Karpas-422 (cell line): ENCODE measurements around the gene NAT14. TPM values are rescaled to one million over a fixed set of nuclear protein-coding genes. Genes with fewer than 3 reads are reported as not detected.
A peak's percentile ranks its signal among the peaks of the same experiment; 100 is the strongest.

Source experiments
- DNase-seq: peaks from one replicate; pipeline ENCODE4 v3.0.0-alpha.2; 2015
- H2AFZ ChIP-seq: fragments of 200-600 bp; sonication (generic); 2 replicates; pipeline ENCODE4 v1.6.1; 2014; ENCODE audit warnings: antibody characterized with exemption, low read length, mixed read lengths
- H3K27ac ChIP-seq: fragments of 200-600 bp; sonication (generic); 2 replicates; pipeline ENCODE4 v1.5.1; 2014; ENCODE audit warnings: mild to moderate bottlenecking, low read length, moderate library complexity
- H3K27me3 ChIP-seq: fragments of 200-600 bp; sonication (generic); 2 replicates; pipeline ENCODE4 v1.6.1; 2014; ENCODE audit warnings: low read length, mixed read lengths
- H3K36me3 ChIP-seq: fragments of 200-600 bp; sonication (generic); 2 replicates; pipeline ENCODE4 v1.6.1; 2014; ENCODE audit warnings: low read length, mixed read lengths; ENCODE audit not compliant: insufficient read depth
- H3K4me1 ChIP-seq: fragments of 200-600 bp; sonication (generic); 2 replicates; pipeline ENCODE4 v1.6.1; 2014; ENCODE audit warnings: mild to moderate bottlenecking, low read length, mixed read lengths
- H3K4me2 ChIP-seq: fragments of 200-600 bp; sonication (generic); 2 replicates; pipeline ENCODE4 v1.6.1; 2014; ENCODE audit warnings: low read length, low read depth, mild to moderate bottlenecking; ENCODE audit not compliant: poor library complexity, severe bottlenecking
- H3K4me3 ChIP-seq: fragments of 200-600 bp; sonication (generic); 2 replicates; pipeline ENCODE4 v1.5.1; 2014; ENCODE audit warnings: mild to moderate bottlenecking, antibody characterized with exemption, low read length, mixed read lengths
- H3K79me2 ChIP-seq: fragments of 200-600 bp; sonication (generic); 2 replicates; pipeline ENCODE4 v1.6.1; 2014; ENCODE audit warnings: mild to moderate bottlenecking, low read length, mixed read lengths
- H3K9ac ChIP-seq: fragments of 200-600 bp; sonication (generic); 2 replicates; pipeline ENCODE4 v1.6.0; 2014; ENCODE audit warnings: low read length
- H3K9me2 ChIP-seq: fragments of 200-600 bp; sonication (generic), shearing (Covaris generic); replicated peaks from 2 replicates; pipeline ENCODE4 v1.6.0; 2014; ENCODE audit warnings: mild to moderate bottlenecking, low read length, moderate library complexity; ENCODE audit not compliant: insufficient read depth
- H3K9me3 ChIP-seq: fragments of 300-700, 200-600 bp; sonication (generic); 2 replicates; pipeline ENCODE4 v1.6.1; 2014; ENCODE audit warnings: low read length, mixed read lengths
- H4K20me1 ChIP-seq: fragments of 200-600 bp; sonication (generic); 2 replicates; pipeline ENCODE4 v1.6.1; 2014; ENCODE audit warnings: mild to moderate bottlenecking, antibody characterized with exemption, low read length, low read depth; ENCODE audit not compliant: insufficient read depth
- total RNA-seq: library from RNA; depleted of rRNA; stranded (reverse); fragments of >200 nt; shearing (Covaris generic); gene quantifications from 2 replicates; pipeline ENCODE4 v1.2.3, GENCODE V29; 2014; ENCODE audit warnings: low replicate concordance

Gene NAT14
- total RNA-seq, 1 experiment from 2014 or later: 29.7 TPM

DNA sequence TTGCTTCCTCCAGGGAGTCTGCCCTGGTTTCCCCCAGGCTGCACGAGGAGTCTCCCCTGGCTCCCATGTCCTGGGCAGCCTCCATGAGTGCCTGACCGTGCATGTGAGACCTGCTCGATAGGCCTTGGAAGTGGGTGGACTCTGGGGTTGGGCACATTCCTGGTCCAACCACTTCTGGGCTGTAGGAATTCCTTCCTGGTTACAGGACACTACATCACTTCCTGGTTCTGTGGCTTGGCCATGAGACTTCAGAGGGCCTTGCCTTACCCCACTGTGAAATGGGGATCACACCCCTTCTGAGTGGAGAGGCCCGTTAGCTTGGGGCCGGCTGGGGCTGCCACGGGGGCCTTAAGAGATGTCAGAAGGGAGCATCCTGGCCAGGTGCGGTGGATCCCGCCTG, 12.5 kb upstream of the NAT14 start:
- H2AFZ ChIP-seq: no peak overlapping the region
- H3K4me1 ChIP-seq: peaks cover 11% of the 10 kb centered on the region
- no peak for DNase-seq
- H3K9me2 ChIP-seq: no peaks in the 10 kb centered on the region
- no peaks in the 10 kb centered on the region for H3K36me3 ChIP-seq
- no peak overlapping the region for H3K9ac ChIP-seq
- H3K27ac ChIP-seq: no peak overlapping the region
- H4K20me1 ChIP-seq: no peaks in the 10 kb centered on the region
- no peaks in the 10 kb centered on the region for H3K79me2 ChIP-seq
- H3K4me3 ChIP-seq: no peak overlapping the region
- H3K9me3 ChIP-seq: no peaks in the 10 kb centered on the region
- no peak overlapping the region for H3K4me2 ChIP-seq
- H3K27me3 ChIP-seq: no peaks in the 10 kb centered on the region

- DNase-seq: no peak
- peaks cover 17% of the 10 kb centered on the region for H3K4me1 ChIP-seq
- H4K20me1 ChIP-seq: no peaks in the 10 kb centered on the region
Observed at GRCh38 chr19:55473225-55474012, 11.6 kb upstream of the NAT14 start.

GRCh38 chr19:55474269-55475265, 10.4 kb upstream of the NAT14 start:
- Histone ChIP-seq H3K79me2 (peaks cover 21% of the 10 kb centered on the region), H3K27me3 (no peaks in the 10 kb centered on the region), H4K20me1 (no peaks in the 10 kb centered on the region), H3K27ac (no peak overlapping the region), H3K4me2 (no peak overlapping the region), H2AFZ (no peak overlapping the region; the same call in 1 of the 2 replicates), H3K4me3 (no peak overlapping the region), H3K4me1 (peaks cover 26% of the 10 kb centered on the region), H3K9me2 (no peaks in the 10 kb centered on the region), H3K36me3 (no peaks in the 10 kb centered on the region), H3K9ac (no peak overlapping the region), H3K9me3 (no peaks in the 10 kb centered on the region)
- no peak for DNase-seq

More at GRCh38 chr19:55473225-55474012, 11.6 kb upstream of the NAT14 start:
- Histone ChIP-seq H3K27ac (no peak overlapping the region), H3K27me3 (no peaks in the 10 kb centered on the region), H3K9me2 (no peaks in the 10 kb centered on the region), H3K4me2 (no peak overlapping the region), H3K9me3 (no peaks in the 10 kb centered on the region), H3K9ac (no peak overlapping the region), H3K36me3 (no peaks in the 10 kb centered on the region), H2AFZ (no peak overlapping the region), H3K79me2 (peaks cover 9% of the 10 kb centered on the region), H3K4me3 (no peak overlapping the region)

DNA sequence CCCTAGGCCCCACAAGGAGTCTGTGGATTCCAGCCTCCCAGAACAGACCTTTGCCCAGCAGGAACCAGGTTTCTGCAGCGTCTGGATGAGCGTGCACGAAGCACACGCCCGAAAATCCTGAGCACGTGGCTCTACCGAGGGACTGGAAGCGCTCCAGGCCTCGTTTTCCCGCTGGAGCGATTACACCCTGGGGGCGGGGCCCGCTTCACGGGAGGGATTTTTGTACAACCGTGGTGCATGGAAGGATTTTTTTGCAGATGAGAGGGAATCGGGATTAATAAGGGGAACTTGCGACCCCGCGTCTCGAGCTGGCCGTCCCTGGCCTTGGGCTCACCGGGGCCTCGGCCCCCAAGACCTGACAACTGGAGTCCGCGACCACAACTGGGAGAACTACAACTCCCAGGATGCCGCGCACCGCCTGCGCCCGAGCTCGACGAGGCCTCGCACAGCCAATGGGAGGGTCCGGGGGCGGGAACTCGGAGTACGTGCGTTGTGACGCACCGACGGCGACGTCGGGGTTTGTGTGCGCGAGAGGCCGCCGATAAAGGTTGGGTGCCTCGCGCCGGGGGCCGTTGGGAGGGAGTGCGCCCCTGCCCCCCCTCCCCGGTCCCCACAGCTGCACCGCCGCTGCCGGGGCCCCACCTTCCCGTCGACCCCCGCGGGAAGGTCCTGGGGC, 8.8 kb upstream of the NAT14 start, which contains the start of gene ZNF628:
TSS of gene ZNF628 (plus strand) at position 518 of the 676 bp plus-strand sequence. CDS start 3,294 bp downstream, outside the sequence.
- Histone ChIP-seq H3K9ac (peak within 1 kb of the TSS; percentile 84), H3K27ac (peak within 1 kb of the TSS; percentile 46), H3K4me1 (peaks cover 28% of the 10 kb centered on the region), H3K9me2 (no peaks in the 10 kb centered on the region), H3K4me3 (peak within 1 kb of the TSS; percentile 75), H3K27me3 (no peaks in the 10 kb centered on the region), H2AFZ (peak within 1 kb of the TSS; percentile 80), H3K36me3 (no peaks in the 10 kb centered on the region), H3K9me3 (no peaks in the 10 kb centered on the region), H3K4me2 (peak within 1 kb of the TSS; percentile 88), H4K20me1 (no peaks in the 10 kb centered on the region), H3K79me2 (peaks cover 24% of the 10 kb centered on the region)
- peak; percentile 100 for DNase-seq

GRCh38 chr19:55477905-55478304, 7.1 kb upstream of the NAT14 start:
- Histone ChIP-seq H3K4me1 (peaks cover 28% of the 10 kb centered on the region), H4K20me1 (no peaks in the 10 kb centered on the region), H3K9ac (peak overlapping the region; percentile 68), H3K9me2 (no peaks in the 10 kb centered on the region), H3K36me3 (no peaks in the 10 kb centered on the region), H3K79me2 (peaks cover 24% of the 10 kb centered on the region), H2AFZ (no peak overlapping the region), H3K27ac (no peak overlapping the region), H3K27me3 (no peaks in the 10 kb centered on the region), H3K4me3 (peak overlapping the region; percentile 64), H3K4me2 (peak overlapping the region; percentile 70), H3K9me3 (no peaks in the 10 kb centered on the region)
- DNase-seq: no peak

GRCh38 chr19:55478364-55478763, 6.6 kb upstream of the NAT14 start:
- Histone ChIP-seq H3K9me2 (no peaks in the 10 kb centered on the region), H3K27me3 (no peaks in the 10 kb centered on the region), H3K79me2 (peaks cover 24% of the 10 kb centered on the region), H3K36me3 (no peaks in the 10 kb centered on the region), H3K9ac (peak overlapping the region; percentile 68), H2AFZ (no peak overlapping the region), H3K9me3 (no peaks in the 10 kb centered on the region), H4K20me1 (no peaks in the 10 kb centered on the region), H3K4me2 (peak overlapping the region; percentile 70), H3K4me3 (peak overlapping the region; percentile 64; the same call in 1 of the 2 replicates), H3K4me1 (peaks cover 28% of the 10 kb centered on the region), H3K27ac (no peak overlapping the region)
- no peak for DNase-seq

GRCh38 chr19:55479045-55479444, 5.9 kb upstream of the NAT14 start:
- Histone ChIP-seq H4K20me1 (no peaks in the 10 kb centered on the region), H3K27ac (no peak overlapping the region), H3K4me3 (no peak overlapping the region), H3K27me3 (no peaks in the 10 kb centered on the region), H3K36me3 (no peaks in the 10 kb centered on the region), H3K79me2 (peaks cover 24% of the 10 kb centered on the region), H3K9me2 (no peaks in the 10 kb centered on the region), H2AFZ (no peak overlapping the region), H3K4me1 (peaks cover 30% of the 10 kb centered on the region), H3K9ac (peak overlapping the region; percentile 24; the same call in 1 of the 2 replicates), H3K9me3 (no peaks in the 10 kb centered on the region), H3K4me2 (no peak overlapping the region)
- no peak for DNase-seq
